IPS-18a (cell line): ENCODE results near the gene SLC10A2.

Source experiments
- H3K27ac ChIP-seq: one replicate; pipeline ENCODE4 v1.5.1; 2013; ENCODE audit warnings: low read length
- H3K27me3 ChIP-seq: one replicate; pipeline ENCODE4 v1.6.1; 2013; ENCODE audit warnings: mild to moderate bottlenecking, low read length; ENCODE audit not compliant: control insufficient read depth, insufficient read depth
- H3K36me3 ChIP-seq: one replicate; pipeline ENCODE4 v1.6.1; 2013; ENCODE audit warnings: low read depth, low read length; ENCODE audit not compliant: control insufficient read depth
- H3K4me1 ChIP-seq: one replicate; pipeline ENCODE4 v1.6.1; 2013; ENCODE audit warnings: low read depth, low read length; ENCODE audit not compliant: control insufficient read depth
- H3K4me3 ChIP-seq: one replicate; pipeline ENCODE4 v1.5.1; 2013; ENCODE audit warnings: low read length
- H3K9ac ChIP-seq: one replicate; pipeline ENCODE4 v1.6.1; 2013; ENCODE audit warnings: mild to moderate bottlenecking, low read length, moderate library complexity
- H3K9me3 ChIP-seq: one replicate; pipeline ENCODE4 v1.6.1; 2013; ENCODE audit warnings: low read depth, low read length; ENCODE audit not compliant: control insufficient read depth

SLC10A2 gene

DNA sequence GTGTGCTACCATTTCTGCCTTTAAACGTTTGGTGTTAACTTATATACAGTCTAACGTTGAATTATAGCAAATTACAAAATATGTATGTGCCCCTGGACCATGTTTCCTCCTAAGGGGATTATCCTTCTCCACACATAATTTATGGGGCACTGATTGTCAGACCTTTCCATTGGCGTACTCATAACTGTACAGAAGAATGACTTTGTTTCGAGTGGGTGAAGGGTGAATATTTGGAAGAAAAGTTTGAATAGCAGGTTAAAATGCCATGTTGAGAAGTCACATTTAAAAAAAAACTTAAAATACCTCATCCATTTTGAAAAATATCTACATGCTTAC, 58.8 kb downstream of the SLC10A2 start:
- no peaks in the 10 kb centered on the region for H3K9me3 ChIP-seq
- no peak overlapping the region for H3K27ac ChIP-seq
- no peak overlapping the region for H3K4me3 ChIP-seq
- no peaks in the 10 kb centered on the region for H3K4me1 ChIP-seq
- no peaks in the 10 kb centered on the region for H3K36me3 ChIP-seq
- no peaks in the 10 kb centered on the region for H3K27me3 ChIP-seq
- H3K9ac ChIP-seq: no peak overlapping the region

- Histone ChIP-seq H3K4me1 (no peaks in the 10 kb centered on the region), H3K4me3 (no peak overlapping the region), H3K27ac (no peak overlapping the region), H3K9me3 (no peaks in the 10 kb centered on the region), H3K36me3 (no peaks in the 10 kb centered on the region), H3K27me3 (no peaks in the 10 kb centered on the region), H3K9ac (no peak overlapping the region)
These were observed 59.4 kb downstream of the SLC10A2 start for GRCh38 chr13:103006641-103007426.

DNA sequence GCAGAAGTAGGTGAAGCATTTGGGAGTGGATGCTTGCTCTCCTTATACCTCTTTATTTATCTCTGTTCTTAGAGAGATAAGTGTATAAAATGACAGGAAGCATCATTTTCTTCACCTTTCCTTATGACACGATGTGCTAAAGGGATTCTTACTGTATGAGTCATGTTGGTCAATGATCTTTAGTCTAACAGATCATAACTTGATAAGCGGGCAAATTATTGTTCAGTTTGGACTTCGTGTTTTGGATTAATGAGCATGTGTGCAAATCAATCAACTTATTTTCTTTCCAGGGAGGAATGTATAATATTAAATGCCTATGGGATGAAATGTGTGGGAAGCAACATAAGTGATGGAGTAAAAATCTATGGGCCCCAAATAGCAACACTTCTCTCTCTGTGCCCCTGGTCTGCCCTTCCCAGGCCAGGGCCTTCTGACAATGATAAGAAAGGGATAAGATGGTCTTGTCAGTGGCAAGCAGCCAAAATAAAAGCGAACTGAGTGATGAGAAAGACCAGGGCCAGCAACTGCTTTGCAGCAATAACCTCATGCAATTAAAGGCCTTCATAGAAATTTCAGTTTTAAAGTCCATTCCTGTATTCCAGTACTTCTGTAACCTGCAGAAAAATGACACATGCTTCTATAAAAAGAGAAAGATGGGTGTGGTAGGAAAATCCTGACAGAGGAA, 61.4 kb downstream of the SLC10A2 start:
- Histone ChIP-seq H3K27me3 (no peaks in the 10 kb centered on the region), H3K9me3 (no peaks in the 10 kb centered on the region), H3K4me1 (no peaks in the 10 kb centered on the region), H3K27ac (no peak overlapping the region), H3K36me3 (no peaks in the 10 kb centered on the region), H3K9ac (no peak overlapping the region), H3K4me3 (no peak overlapping the region)

DNA sequence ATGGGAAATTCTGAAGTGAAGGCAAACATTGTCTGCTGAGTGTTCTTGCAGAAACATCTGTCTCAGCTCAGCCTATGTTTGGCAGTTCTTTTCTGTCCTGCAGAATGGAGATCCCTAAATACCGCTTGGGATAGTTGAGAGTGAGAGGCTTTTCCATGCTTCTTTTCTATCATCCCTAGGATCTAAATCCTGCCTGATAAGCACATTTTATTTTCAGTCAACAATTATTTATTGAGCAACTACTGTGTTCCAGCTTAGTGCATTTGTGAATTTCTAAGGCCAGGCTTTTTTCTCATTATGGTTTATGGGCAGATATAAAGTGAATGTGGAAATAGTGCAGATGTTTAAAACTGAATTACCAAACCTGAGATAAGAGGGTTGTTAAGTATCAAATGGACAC, 62.6 kb downstream of the SLC10A2 start:
- Histone ChIP-seq H3K4me3 (no peak overlapping the region), H3K36me3 (no peaks in the 10 kb centered on the region), H3K27ac (no peak overlapping the region), H3K9ac (no peak overlapping the region), H3K4me1 (no peaks in the 10 kb centered on the region), H3K9me3 (no peaks in the 10 kb centered on the region), H3K27me3 (no peaks in the 10 kb centered on the region)

DNA sequence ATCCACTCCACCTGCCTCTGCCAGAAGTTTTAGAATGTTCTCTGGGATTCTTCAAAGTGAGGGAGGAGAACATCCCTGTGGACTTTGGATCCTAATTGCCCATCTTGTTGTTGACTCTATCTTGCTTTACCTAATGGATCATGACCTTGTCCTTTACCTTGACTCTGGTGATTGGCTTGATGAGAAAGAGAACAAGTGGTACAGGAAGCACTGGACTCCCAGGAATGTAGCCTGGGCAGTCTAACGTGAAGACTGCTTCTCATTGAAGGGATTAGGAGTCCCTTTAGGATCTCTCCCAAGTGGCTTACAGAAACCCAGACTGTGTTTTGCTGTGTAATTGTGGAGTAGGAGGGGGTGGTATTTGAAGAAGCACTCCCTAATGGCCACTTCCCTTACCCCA, 63.9 kb downstream of the SLC10A2 start:
- Histone ChIP-seq H3K4me1 (no peaks in the 10 kb centered on the region), H3K27ac (no peak overlapping the region), H3K4me3 (no peak overlapping the region), H3K9ac (no peak overlapping the region), H3K27me3 (no peaks in the 10 kb centered on the region), H3K9me3 (no peaks in the 10 kb centered on the region), H3K36me3 (no peaks in the 10 kb centered on the region)

- H3K9ac ChIP-seq: no peak overlapping the region
- no peak overlapping the region for H3K27ac ChIP-seq
- H3K27me3 ChIP-seq: no peaks in the 10 kb centered on the region
- H3K36me3 ChIP-seq: no peaks in the 10 kb centered on the region
- no peak overlapping the region for H3K4me3 ChIP-seq
- H3K4me1 ChIP-seq: no peaks in the 10 kb centered on the region
- peaks cover 5% of the 10 kb centered on the region for H3K9me3 ChIP-seq
These were observed 66.1 kb downstream of the SLC10A2 start for GRCh38 chr13:103000157-103000556.

- no peak overlapping the region for H3K27ac ChIP-seq
- H3K27me3 ChIP-seq: no peaks in the 10 kb centered on the region
- no peak overlapping the region for H3K9ac ChIP-seq
- no peaks in the 10 kb centered on the region for H3K4me1 ChIP-seq
- H3K9me3 ChIP-seq: peaks cover 6% of the 10 kb centered on the region
- H3K36me3 ChIP-seq: no peaks in the 10 kb centered on the region
- no peak overlapping the region for H3K4me3 ChIP-seq
These were observed 66.7 kb downstream of the SLC10A2 start for GRCh38 chr13:102999499-102999898.
